Endothelial cell (in vitro differentiated cells): ENCODE results near the gene RESP18. TPM values are rescaled to one million over a fixed set of nuclear protein-coding genes. Genes with fewer than 3 reads are reported as not detected.

Experiments
- DNase-seq: peaks from one replicate; pipeline ENCODE4 v3.0.0; 2021; ENCODE audit warnings: low spot score
- H3K27ac Mint-ChIP-seq: one replicate; pipeline ENCODE4 v1.8.0; 2021; ENCODE audit warnings: mixed read lengths, inconsistent platforms; ENCODE audit not compliant: unreplicated experiment
- H3K27me3 Mint-ChIP-seq: one replicate; pipeline ENCODE4 v1.8.0; 2021; ENCODE audit warnings: mild to moderate bottlenecking, moderate library complexity, mixed read lengths, inconsistent platforms; ENCODE audit not compliant: unreplicated experiment
- H3K36me3 Mint-ChIP-seq: one replicate; pipeline ENCODE4 v1.8.0; 2021; ENCODE audit warnings: mild to moderate bottlenecking, low read depth, mixed read lengths, inconsistent platforms; ENCODE audit not compliant: unreplicated experiment
- H3K4me1 Mint-ChIP-seq: one replicate; pipeline ENCODE4 v1.8.0; 2021; ENCODE audit warnings: mild to moderate bottlenecking, mixed read lengths, inconsistent platforms; ENCODE audit not compliant: unreplicated experiment
- H3K4me3 Mint-ChIP-seq: one replicate; pipeline ENCODE4 v1.8.0; 2021; ENCODE audit warnings: mild to moderate bottlenecking, mixed read lengths, inconsistent platforms; ENCODE audit not compliant: unreplicated experiment
- H3K9me3 Mint-ChIP-seq: one replicate; pipeline ENCODE4 v1.8.0; 2021; ENCODE audit warnings: mixed read lengths, inconsistent platforms; ENCODE audit not compliant: unreplicated experiment
- CTCF ChIP-seq: fragments of 200-600 bp; sonication (generic); IDR thresholded peaks from one replicate; pipeline ENCODE4 v1.5.0; 2021; ENCODE audit warnings: antibody characterized with exemption; ENCODE audit not compliant: unreplicated experiment
- total RNA-seq: library from RNA; stranded (reverse); fragmentation: NEBNext Ultra II Directional; extraction: Animal tissue kit (Norgen Biotek cat#: 25700); gene quantifications from one replicate; pipeline ENCODE4 v1.2.1, GENCODE V29; 2021; ENCODE audit not compliant: unreplicated experiment

Gene RESP18
- total RNA-seq, 1 donor from 2014 or later: not detected

GRCh38 chr2:219284501-219285372, 47.8 kb downstream of the RESP18 start:
- Mint-ChIP-seq H3K4me1 (peaks cover 5% of the 10 kb centered on the region), H3K9me3 (no peaks in the 10 kb centered on the region), H3K27me3 (peaks cover 11% of the 10 kb centered on the region), H3K4me3 (no peak overlapping the region), H3K36me3 (peaks cover 22% of the 10 kb centered on the region), H3K27ac (no peak overlapping the region)
- no peak for TF ChIP-seq CTCF
- no peak for DNase-seq

- TF ChIP-seq CTCF: no peak
- Mint-ChIP-seq H3K4me3 (peak overlapping the region; percentile 3), H3K27me3 (peaks cover 18% of the 10 kb centered on the region), H3K36me3 (peaks cover 22% of the 10 kb centered on the region), H3K9me3 (no peaks in the 10 kb centered on the region), H3K27ac (no peak overlapping the region), H3K4me1 (peaks cover 13% of the 10 kb centered on the region)
- DNase-seq: no peak
Measured at GRCh38 chr2:219282943-219283581, 49.5 kb downstream of the RESP18 start.

GRCh38 chr2:219282375-219282774, 50.2 kb downstream of the RESP18 start:
- H3K27ac Mint-ChIP-seq: no peak overlapping the region
- DNase-seq: no peak
- peaks cover 19% of the 10 kb centered on the region for H3K27me3 Mint-ChIP-seq
- no peak overlapping the region for H3K4me3 Mint-ChIP-seq
- H3K36me3 Mint-ChIP-seq: peaks cover 22% of the 10 kb centered on the region
- no peaks in the 10 kb centered on the region for H3K9me3 Mint-ChIP-seq
- peaks cover 20% of the 10 kb centered on the region for H3K4me1 Mint-ChIP-seq
- no peak for TF ChIP-seq CTCF

GRCh38 chr2:219281588-219281987, 51.0 kb downstream of the RESP18 start:
- Mint-ChIP-seq H3K9me3 (no peaks in the 10 kb centered on the region), H3K4me1 (peaks cover 21% of the 10 kb centered on the region), H3K4me3 (no peak overlapping the region), H3K36me3 (peaks cover 22% of the 10 kb centered on the region), H3K27ac (no peak overlapping the region), H3K27me3 (peaks cover 15% of the 10 kb centered on the region)
- DNase-seq: no peak
- no peak for TF ChIP-seq CTCF

- Mint-ChIP-seq H3K27me3 (peaks cover 15% of the 10 kb centered on the region), H3K27ac (no peak overlapping the region), H3K4me3 (peak overlapping the region; percentile 74), H3K9me3 (no peaks in the 10 kb centered on the region), H3K36me3 (peaks cover 22% of the 10 kb centered on the region), H3K4me1 (peaks cover 21% of the 10 kb centered on the region)
- no peak for TF ChIP-seq CTCF
- DNase-seq: no peak
Measured at GRCh38 chr2:219280651-219281050, 51.9 kb downstream of the RESP18 start.
